ENCODE results near the gene SHBG.

GRCh38 chr17:7636163-7636562, 6.2 kb downstream of the SHBG start:
- no peak for TF ChIP-seq GLIS3 (CRISPR knock-in tag; IDR thresholded peaks at IDR 0.05)
- no peak for TF ChIP-seq RARB (CRISPR knock-in tag; IDR thresholded peaks at IDR 0.05)
- TF ChIP-seq PATZ1 (CRISPR knock-in tag; IDR thresholded peaks at IDR 0.05; ENCODE audit: borderline replicate concordance), result no peak
- TF ChIP-seq CSRNP3 (CRISPR knock-in tag; IDR thresholded peaks at IDR 0.05), result no peak

Data from SK-N-SH treated with all-trans-retinoic acid at 6 μM for 48 hours (cell line).